ENCODE results near the gene ZNF791. TPM values are rescaled to one million over a fixed set of nuclear protein-coding genes. Genes with fewer than 3 reads are reported as not detected.
"Not testable (repeated sequence)": the region's sequence is repeated elsewhere in the genome, so short reads cannot be mapped to it uniquely, and the experiment has no call there.

ZNF791 gene
- total and polyA plus RNA-seq, 12 donors = 4.7 to 22.1 (median 16.6) TPM

- H3K9me3 ChIP-seq = no peaks in the 10 kb centered on the region
- DNase-seq (no peak), ATAC-seq (no peak)
- H3K27ac ChIP-seq = no peak overlapping the region
- peaks cover 0 to 25% (median 9%) of the 10 kb centered on the region in 9 donors for H3K4me1 ChIP-seq
- TF ChIP-seq, protein P1, sequence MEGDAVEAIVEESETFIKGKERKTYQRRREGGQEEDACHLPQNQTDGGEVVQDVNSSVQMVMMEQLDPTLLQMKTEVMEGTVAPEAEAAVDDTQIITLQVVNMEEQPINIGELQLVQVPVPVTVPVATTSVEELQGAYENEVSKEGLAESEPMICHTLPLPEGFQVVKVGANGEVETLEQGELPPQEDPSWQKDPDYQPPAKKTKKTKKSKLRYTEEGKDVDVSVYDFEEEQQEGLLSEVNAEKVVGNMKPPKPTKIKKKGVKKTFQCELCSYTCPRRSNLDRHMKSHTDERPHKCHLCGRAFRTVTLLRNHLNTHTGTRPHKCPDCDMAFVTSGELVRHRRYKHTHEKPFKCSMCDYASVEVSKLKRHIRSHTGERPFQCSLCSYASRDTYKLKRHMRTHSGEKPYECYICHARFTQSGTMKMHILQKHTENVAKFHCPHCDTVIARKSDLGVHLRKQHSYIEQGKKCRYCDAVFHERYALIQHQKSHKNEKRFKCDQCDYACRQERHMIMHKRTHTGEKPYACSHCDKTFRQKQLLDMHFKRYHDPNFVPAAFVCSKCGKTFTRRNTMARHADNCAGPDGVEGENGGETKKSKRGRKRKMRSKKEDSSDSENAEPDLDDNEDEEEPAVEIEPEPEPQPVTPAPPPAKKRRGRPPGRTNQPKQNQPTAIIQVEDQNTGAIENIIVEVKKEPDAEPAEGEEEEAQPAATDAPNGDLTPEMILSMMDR (IDR thresholded peaks at IDR 0.05) = no peak
- H3K36me3 ChIP-seq = peaks cover 0 to 83% (median 65%) of the 10 kb centered on the region in 9 donors
- intact Hi-C loops (cut with DNase I) = loop anchor here in 6 of 10 donors (2.0 to 10.0 kb wide), 6 partner anchors 112 to 472 kb away; partner anchors contain the start of gene JUNB (in 2 of the 6)
- no peaks in the 10 kb centered on the region for H3K27me3 ChIP-seq
- 89% methylated on average over 12 of the region's 12 CpGs for WGBS, 2 donors
- H3K4me3 ChIP-seq = no peak overlapping the region
Measured at GRCh38 chr19:12676928-12677327, 66.2 kb downstream of the ZNF791 start.

DNA sequence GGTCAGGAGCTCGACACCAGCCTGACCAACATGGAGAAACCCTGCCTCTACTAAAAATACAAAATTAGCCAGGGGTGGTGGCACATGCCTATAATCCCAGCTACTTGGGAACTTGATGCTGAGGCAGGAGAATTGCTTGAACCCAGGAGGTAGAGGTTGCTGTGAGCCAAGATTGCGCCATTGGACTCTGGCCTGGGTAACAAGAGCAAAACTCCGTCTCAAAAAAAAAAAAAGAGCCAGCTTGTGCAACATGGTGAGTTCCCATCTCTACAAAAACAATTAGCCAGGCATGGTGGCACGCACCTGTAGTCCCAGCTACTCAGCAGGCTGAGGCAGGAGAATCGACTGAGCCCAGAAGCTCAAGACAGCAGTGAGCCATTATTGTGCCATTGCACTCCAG is 67.3 kb downstream of the ZNF791 start:
- DNase-seq, H3K27ac ChIP-seq, H3K27me3 ChIP-seq, H3K4me3 ChIP-seq, ATAC-seq, H3K9me3 ChIP-seq: not testable (repeated sequence)
- Histone ChIP-seq H3K36me3 (peaks cover 0 to 72% (median 58%) of the 10 kb centered on the region in 9 donors), H3K4me1 (peaks cover 0 to 30% (median 13%) of the 10 kb centered on the region in 9 donors)
- WGBS, 2 donors = 94 to 96% methylated on average over 5 of the region's 5 CpGs
- intact Hi-C loops (cut with DNase I) = loop anchor here in 5 of 10 donors (5.0 to 10.0 kb wide), 5 partner anchors 113 to 473 kb away; partner anchors contain the start of gene JUNB (in 2 of the 5)

- TF ChIP-seq, protein P1 (IDR thresholded peaks at IDR 0.05) = no peak
- intact Hi-C loops (cut with DNase I) = loop anchor here in 1 of 10 donors (5.0 kb wide), 1 partner anchor 42 kb away; the partner anchor contains the start of gene TNPO2
- H3K27ac ChIP-seq = no peak overlapping the region
- H3K4me1 ChIP-seq = peaks cover 0 to 30% (median 13%) of the 10 kb centered on the region in 9 donors
- no peaks in the 10 kb centered on the region for H3K27me3 ChIP-seq
- 93% methylated on average over 9 of the region's 9 CpGs for WGBS, 2 donors
- DNase-seq (no peak), ATAC-seq (no peak)
- H3K36me3 ChIP-seq = peaks cover 0 to 52% (median 41%) of the 10 kb centered on the region in 9 donors
- H3K9me3 ChIP-seq = no peaks in the 10 kb centered on the region
- no peak overlapping the region for H3K4me3 ChIP-seq
Measured at GRCh38 chr19:12680034-12680433, 69.3 kb downstream of the ZNF791 start.

- 0% methylated on average over 68 of the region's 68 CpGs for WGBS, 2 donors
- Histone ChIP-seq H3K27me3 (no peaks in the 10 kb centered on the region), H3K27ac (peak within 1 kb of the TSS; percentile 91 to 98 (median 94)), H3K4me3 (peak within 1 kb of the TSS; percentile 71 to 100 (median 82)), H3K9me3 (no peaks in the 10 kb centered on the region), H3K36me3 (peaks cover 0 to 39% (median 29%) of the 10 kb centered on the region in 9 donors), H3K4me1 (peaks cover 0 to 29% (median 13%) of the 10 kb centered on the region in 9 donors)
- ATAC-seq (peak; percentile 89 to 96 (median 94)), DNase-seq (peak; percentile 85 to 97)
- TF ChIP-seq, protein P1 (IDR thresholded peaks at IDR 0.05) = no peak
- intact Hi-C loops (cut with DNase I) = loop anchor here in 1 of 10 donors (5.0 kb wide), 1 partner anchor 41 kb away; the partner anchor contains the start of gene TNPO2
Measured at GRCh38 chr19:12681074-12681987, 70.6 kb downstream of the ZNF791 start, which contains the start of gene DHPS. DHPS (minus strand) TSS chr19:12681880; CDS start chr19:12681766, 114 bp downstream.

Other genes starting within 250 kb of the ZNF791 start
- gene ZNF442, start 245.2 kb upstream of the ZNF791 start, total RNA-seq = 1 to 10 TPM; 2.3 to 6.1 (median 4.0) TPM
- gene ZNF442, start 245.2 kb upstream of the ZNF791 start, polyA plus RNA-seq = under 1 TPM; 0.54 to 0.95 TPM
- 1 to 10 TPM; 1.6 to 2.9 (median 2.0) TPM for gene ZNF799, start 209.6 kb upstream of the ZNF791 start, total RNA-seq
- gene ZNF799, start 209.6 kb upstream of the ZNF791 start, polyA plus RNA-seq = 1 to 10 TPM; 1.6 to 6.2 TPM
- gene ZNF443, start 169.9 kb upstream of the ZNF791 start, total RNA-seq = 1 to 10 TPM; 1.2 to 3.4 (median 2.5) TPM
- 1 to 10 TPM; 1.0 to 3.4 TPM for gene ZNF443, start 169.9 kb upstream of the ZNF791 start, polyA plus RNA-seq
- gene ZNF709, start 126.1 kb upstream of the ZNF791 start, total RNA-seq = 1 to 10 TPM in 9 of 10 donors, under 1 TPM in 1; 0.95 to 3.4 (median 1.9) TPM
- gene ZNF709, start 126.1 kb upstream of the ZNF791 start, polyA plus RNA-seq = 1 to 10 TPM in 1 of 2 donors, under 1 TPM in 1; 0.64 to 2.6 TPM
- gene ZNF564, start 59.4 kb upstream of the ZNF791 start, total RNA-seq = 10 to 100 TPM in 3 of 10 donors, 1 to 10 TPM in 7; 5.9 to 11.2 (median 9.5) TPM
- 10 to 100 TPM in 1 of 2 donors, 1 to 10 TPM in 1; 2.9 to 11.0 TPM for gene ZNF564, start 59.4 kb upstream of the ZNF791 start, polyA plus RNA-seq
- 1 to 10 TPM; 3.2 to 7.2 (median 5.2) TPM for gene ZNF490, start 107 bp upstream of the ZNF791 start, total RNA-seq
- gene ZNF490, start 107 bp upstream of the ZNF791 start, polyA plus RNA-seq = under 1 TPM; 0.22 to 0.95 TPM
- 10 to 100 TPM; 14.2 to 89.9 (median 25.5) TPM for gene MAN2B1, start 55.8 kb downstream of the ZNF791 start, total RNA-seq
- gene MAN2B1, start 55.8 kb downstream of the ZNF791 start, polyA plus RNA-seq = 10 to 100 TPM; 17.7 to 40.1 TPM
- 10 to 100 TPM in 1 of 10 donors, 1 to 10 TPM in 9; 5.5 to 10.7 (median 7.9) TPM for gene WDR83, start 55.9 kb downstream of the ZNF791 start, total RNA-seq
- gene WDR83, start 55.9 kb downstream of the ZNF791 start, polyA plus RNA-seq = 10 to 100 TPM; 14.5 to 19.7 TPM
- gene DHPS, start 71.0 kb downstream of the ZNF791 start, total RNA-seq = 10 to 100 TPM; 43.6 to 59.3 (median 49.7) TPM
- gene DHPS, start 71.0 kb downstream of the ZNF791 start, polyA plus RNA-seq = 10 to 100 TPM; 64.5 to 82.2 TPM
- not detected for gene GNG14, start 77.1 kb downstream of the ZNF791 start, total RNA-seq
- not detected for gene GNG14, start 77.1 kb downstream of the ZNF791 start, polyA plus RNA-seq
- 1 to 10 TPM; 1.2 to 3.1 (median 2.1) TPM for gene FBXW9, start 85.7 kb downstream of the ZNF791 start, total RNA-seq
- gene FBXW9, start 85.7 kb downstream of the ZNF791 start, polyA plus RNA-seq = 1 to 10 TPM; 1.2 to 4.6 TPM
- gene TNPO2, start 113.0 kb downstream of the ZNF791 start, total RNA-seq = 10 to 100 TPM; 32.3 to 51.1 (median 41.6) TPM
- gene TNPO2, start 113.0 kb downstream of the ZNF791 start, polyA plus RNA-seq = 10 to 100 TPM; 17.3 to 25.9 TPM
- gene TRIR, start 123.8 kb downstream of the ZNF791 start, total RNA-seq = 100 to 1,000 TPM in 3 of 10 donors, 10 to 100 TPM in 7; 82.2 to 143 (median 91.0) TPM
- gene TRIR, start 123.8 kb downstream of the ZNF791 start, polyA plus RNA-seq = 100 to 1,000 TPM; 234 to 253 TPM
- 10 to 100 TPM; 50.6 to 79.7 (median 60.1) TPM for gene GET3, start 126.6 kb downstream of the ZNF791 start, total RNA-seq
- gene GET3, start 126.6 kb downstream of the ZNF791 start, polyA plus RNA-seq = 100 to 1,000 TPM in 1 of 2 donors, 10 to 100 TPM in 1; 37.0 to 121 TPM
- not detected for gene BEST2, start 140.9 kb downstream of the ZNF791 start, total RNA-seq
- not detected for gene BEST2, start 140.9 kb downstream of the ZNF791 start, polyA plus RNA-seq
- 10 to 100 TPM; 47.8 to 79.3 (median 57.8) TPM for gene HOOK2, start 164.6 kb downstream of the ZNF791 start, total RNA-seq
- 100 to 1,000 TPM in 1 of 2 donors, 10 to 100 TPM in 1; 29.7 to 173 TPM for gene HOOK2, start 164.6 kb downstream of the ZNF791 start, polyA plus RNA-seq
- 100 to 1,000 TPM in 4 of 10 donors, 10 to 100 TPM in 6; 22.4 to 247 (median 70.0) TPM for gene JUNB, start 180.6 kb downstream of the ZNF791 start, total RNA-seq
- 10 to 100 TPM; 41.2 to 65.4 TPM for gene JUNB, start 180.6 kb downstream of the ZNF791 start, polyA plus RNA-seq
- gene PRDX2, start 190.9 kb downstream of the ZNF791 start, total RNA-seq = 100 to 1,000 TPM; 532 to 789 (median 744) TPM
- gene PRDX2, start 190.9 kb downstream of the ZNF791 start, polyA plus RNA-seq = 100 to 1,000 TPM; 235 to 827 TPM
- 1 to 10 TPM in 9 of 10 donors, under 1 TPM in 1; 0.72 to 4.8 (median 2.4) TPM for gene THSD8, start 191.1 kb downstream of the ZNF791 start, total RNA-seq
- 1 to 10 TPM; 2.7 to 3.8 TPM for gene THSD8, start 191.1 kb downstream of the ZNF791 start, polyA plus RNA-seq
- gene RNASEH2A, start 195.7 kb downstream of the ZNF791 start, total RNA-seq = 1 to 10 TPM; 1.9 to 5.7 (median 4.1) TPM
- 1 to 10 TPM; 3.1 to 6.9 TPM for gene RNASEH2A, start 195.7 kb downstream of the ZNF791 start, polyA plus RNA-seq
- gene RTBDN, start 223.7 kb downstream of the ZNF791 start, total RNA-seq = not detected
- not detected for gene RTBDN, start 223.7 kb downstream of the ZNF791 start, polyA plus RNA-seq
- gene MAST1, start 227.6 kb downstream of the ZNF791 start, total RNA-seq = under 1 TPM in 8 of 10 donors, not detected in 2; 0.15 to 0.88 (median 0.37) TPM
- under 1 TPM; 0.07 to 0.23 TPM for gene MAST1, start 227.6 kb downstream of the ZNF791 start, polyA plus RNA-seq

All from heart right ventricle (tissue), 16 donors.